ENCODE data around the gene LONP1.
A peak's percentile ranks its signal among the peaks of the same experiment; 100 is the strongest.
"Not testable (repeated sequence)": the region's sequence is repeated elsewhere in the genome, so short reads cannot be mapped to it uniquely, and the experiment has no call there.

Gene LONP1

DNA sequence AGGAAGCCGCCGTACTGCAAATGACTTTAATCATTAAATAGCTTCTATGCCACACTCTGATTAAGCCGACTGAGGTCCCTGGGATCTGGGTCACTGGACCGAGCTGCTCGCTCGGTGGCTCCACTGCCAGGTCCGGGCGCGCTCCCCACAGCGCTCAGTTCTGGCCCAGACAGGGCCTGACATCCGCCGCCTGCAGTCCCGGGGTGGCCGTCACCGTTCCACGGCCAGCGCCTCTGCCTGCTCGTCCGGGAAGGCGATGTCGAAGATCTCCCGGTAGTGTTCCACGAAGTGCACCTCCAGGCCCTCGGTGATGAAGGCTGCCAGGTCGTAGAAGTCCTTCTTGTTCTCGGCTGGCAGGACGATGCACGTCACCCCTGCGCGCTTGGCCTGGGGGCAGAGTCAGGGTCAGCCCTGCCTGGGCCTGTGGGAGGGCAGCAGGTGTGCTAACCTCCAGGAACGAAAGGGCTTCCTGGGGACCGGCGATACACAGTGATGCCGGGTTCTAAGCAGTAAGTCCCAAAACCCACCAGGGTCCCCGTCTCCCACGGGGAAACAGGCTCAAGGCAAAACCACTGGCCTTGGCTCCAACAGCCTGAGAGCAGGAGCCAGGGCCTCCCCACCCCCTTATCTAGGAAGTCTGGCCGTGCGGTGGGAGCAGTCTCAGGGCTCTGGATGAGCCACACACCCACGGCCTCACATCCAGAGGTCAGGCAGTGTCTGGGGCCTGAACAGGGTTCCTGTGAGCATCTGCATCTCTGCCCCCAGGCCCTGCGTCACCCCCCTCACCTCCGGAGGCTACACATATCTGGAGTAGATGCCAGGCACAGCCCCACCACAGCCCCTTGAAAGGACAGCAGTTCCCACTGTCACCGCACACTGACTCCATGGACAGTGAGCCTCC lies 27.9 kb downstream of the LONP1 start:
- peak; percentile 31 for DNase-seq

DNA sequence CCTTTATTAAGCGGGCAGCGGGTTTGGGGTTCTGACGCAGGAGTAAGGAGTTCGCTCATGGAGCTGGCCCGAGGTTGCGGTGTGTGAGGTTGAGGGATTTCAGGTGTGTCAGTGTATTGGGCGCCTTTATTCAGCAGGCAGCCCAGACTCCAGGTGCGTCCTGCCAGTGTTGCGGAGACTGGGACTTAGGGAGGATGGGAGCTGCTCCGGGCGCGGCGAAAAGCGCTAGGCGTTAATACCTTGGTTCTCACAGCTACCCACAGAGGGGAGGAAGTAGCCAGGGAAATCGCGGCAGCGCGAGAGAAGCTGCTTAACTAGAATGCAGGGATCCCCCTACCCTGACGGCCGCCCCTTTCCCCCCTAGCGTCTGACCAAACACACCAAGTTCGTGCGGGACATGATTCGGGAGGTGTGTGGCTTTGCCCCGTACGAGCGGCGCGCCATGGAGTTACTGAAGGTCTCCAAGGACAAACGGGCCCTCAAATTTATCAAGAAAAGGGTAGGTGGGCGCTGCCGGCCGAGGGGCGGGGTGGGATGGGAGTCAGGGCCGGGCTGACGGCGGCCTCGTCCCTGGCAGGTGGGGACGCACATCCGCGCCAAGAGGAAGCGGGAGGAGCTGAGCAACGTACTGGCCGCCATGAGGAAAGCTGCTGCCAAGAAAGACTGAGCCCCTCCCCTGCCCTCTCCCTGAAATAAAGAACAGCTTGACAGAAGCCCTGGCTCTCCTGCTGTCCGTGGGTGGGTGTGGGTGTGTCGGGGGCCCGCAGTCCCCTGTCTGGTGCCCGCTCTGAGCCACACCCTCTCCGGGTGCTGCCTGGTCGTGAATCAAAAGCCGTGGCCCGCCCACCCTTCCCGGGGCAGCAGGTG lies 28.8 kb downstream of the LONP1 start:
- peak; percentile 63 for DNase-seq

DNA sequence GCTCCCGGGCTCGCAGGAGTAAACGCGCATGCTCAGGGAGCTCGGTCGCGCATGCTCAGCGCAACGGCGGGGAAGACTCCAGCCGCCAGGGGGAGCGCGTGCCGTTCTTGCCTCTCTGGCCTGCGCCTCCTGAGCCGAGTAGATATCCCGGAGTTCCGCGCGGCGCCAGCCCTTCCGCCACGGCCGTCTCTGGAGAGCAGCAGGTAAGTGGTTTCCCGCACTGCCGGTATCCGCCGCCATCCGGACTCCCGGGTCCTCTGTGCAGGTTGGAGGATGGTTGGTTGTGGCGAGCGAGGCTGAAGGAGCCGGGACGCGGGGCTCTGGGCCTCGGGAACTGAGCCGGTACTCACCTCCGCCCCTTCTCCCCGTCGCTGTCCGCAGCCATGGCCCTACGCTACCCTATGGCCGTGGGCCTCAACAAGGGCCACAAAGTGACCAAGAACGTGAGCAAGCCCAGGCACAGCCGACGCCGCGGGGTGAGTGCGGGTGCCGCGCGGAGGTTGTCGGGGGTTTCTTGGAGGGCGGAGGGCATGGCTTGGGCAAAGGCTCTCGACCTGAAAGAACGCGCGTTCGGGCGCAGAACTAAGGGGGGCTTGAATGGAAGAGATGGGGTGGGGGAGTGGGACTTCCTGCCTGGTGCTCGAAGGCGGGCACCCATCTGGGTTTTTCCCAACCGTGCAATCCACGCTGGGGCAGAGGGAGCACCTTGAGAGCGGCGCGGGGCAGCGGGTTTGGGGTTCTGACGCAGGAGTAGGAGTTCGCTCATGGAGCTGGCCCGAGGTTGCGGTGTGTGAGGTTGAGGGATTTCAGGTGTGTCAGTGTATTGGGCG lies 29.6 kb downstream of the LONP1 start, which contains the start of gene RPL36:
Gene RPL36 (plus strand): TSS at position 171 of the 830 bp plus-strand sequence. CDS start 213 bp downstream, at position 384.
- peak; percentile 97 for DNase-seq

DNA sequence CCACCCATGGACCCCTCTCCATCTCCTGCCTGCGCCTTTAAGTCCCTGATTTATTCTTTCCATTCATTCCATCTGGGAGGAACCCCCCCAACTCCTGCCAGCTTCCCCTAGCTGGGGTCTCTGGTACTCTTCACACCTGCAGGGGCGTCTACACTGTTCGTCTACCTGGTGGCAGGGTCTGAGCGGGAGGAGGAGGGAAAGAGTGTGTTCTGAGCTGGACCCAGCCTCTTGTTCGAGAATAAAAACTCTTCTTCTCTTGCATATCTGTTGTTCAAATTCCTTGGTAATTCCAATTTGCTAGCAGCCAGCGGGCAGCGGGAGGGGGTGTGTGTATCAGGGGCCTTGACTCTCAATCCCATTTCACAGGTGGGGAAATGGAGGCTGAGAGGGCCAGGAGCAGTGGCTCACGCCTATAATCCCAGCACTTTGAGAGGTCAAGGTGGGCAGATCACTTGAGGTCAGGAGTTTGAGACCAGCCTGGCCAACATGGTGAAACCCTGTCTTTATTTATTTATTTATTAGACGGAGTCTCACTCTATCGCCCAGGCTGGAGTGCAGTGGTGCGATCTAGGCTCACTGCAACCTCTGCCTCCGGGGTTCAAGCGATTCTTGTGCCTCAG lies 31.6 kb downstream of the LONP1 start:
- not testable (repeated sequence) for DNase-seq

DNA sequence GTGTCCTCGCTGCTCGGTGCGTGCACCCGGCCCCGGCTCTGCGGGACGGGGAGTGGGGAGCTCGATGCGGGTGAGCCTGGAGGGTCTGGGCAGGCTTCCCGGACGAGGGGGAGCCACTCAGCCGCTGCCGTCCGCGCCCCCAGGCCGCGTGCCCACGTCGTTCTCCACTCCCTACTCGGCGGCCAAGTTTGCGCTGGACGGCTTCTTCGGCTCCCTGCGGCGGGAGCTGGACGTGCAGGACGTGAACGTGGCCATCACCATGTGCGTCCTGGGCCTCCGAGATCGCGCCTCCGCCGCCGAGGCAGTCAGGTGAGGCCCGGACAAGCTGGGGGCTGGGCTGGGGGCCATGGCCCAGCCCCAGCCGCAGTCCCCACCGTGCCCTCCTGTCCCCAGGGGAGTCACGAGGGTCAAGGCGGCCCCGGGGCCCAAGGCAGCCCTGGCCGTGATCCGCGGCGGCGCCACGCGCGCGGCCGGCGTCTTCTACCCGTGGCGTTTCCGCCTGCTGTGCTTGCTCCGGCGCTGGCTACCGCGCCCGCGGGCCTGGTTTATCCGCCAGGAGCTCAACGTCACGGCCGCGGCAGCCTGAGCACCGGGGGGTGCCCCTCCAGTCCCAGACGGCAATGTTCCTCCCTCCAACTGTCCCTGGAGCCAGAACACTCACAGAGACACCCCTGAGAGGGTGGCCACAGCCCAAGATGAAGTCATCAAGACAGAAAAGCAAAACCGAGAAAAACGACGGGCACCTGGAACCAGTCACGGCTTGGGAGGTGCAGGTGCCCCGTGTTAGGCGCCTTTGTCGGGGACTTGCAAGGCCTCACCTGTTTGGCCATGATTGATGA lies 32.4 kb downstream of the LONP1 start:
- no peak for DNase-seq

DNA sequence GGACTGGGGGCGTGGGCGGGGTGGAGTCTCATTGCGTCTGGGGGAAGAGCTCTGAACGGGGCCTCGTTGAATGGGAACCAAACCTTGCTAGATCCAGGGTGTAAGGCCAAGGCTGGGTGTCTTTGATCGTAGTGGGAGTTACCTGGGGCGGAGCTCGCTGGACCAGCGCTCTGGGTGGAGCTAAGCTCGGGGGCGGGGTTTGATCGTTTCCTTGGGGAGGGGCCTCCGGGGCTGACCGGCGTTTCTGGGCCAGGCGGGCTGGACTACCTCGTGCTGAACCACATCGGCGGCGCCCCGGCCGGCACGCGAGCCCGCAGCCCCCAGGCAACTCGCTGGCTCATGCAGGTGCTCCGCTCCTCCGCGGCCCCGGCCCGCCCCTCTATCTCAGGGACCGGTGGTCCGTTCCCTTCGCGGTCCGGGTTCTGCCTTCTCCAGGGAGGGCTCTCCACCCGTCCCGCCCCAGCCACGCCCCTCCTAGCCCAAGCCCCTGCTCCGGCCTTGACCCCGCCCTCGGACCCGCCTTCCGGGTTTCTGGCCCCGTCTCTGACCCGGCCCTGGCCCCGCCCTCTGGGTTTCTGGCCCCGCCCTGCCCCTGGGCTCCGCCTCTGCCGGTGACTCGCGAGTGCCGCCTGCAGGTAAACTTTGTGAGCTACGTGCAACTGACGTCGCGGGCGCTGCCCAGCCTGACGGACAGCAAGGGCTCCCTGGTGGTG lies 33.1 kb downstream of the LONP1 start:
- DNase-seq: peak; percentile 94

DNA sequence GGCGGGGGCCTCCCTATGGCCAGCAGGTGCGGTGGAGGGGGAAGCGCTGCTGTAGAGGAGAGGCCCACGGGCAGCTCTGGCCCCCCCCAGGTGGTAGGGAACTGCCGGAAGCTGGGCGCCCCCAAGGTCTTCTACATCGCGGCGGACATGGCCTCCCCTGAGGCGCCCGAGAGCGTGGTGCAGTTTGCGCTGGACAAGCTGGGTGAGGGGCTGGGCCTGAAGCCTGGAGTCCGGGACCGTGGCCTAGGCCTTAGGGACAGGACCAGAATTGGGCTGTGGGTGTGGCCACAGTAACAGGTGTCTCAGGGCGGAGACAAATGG lies 33.7 kb downstream of the LONP1 start:
- DNase-seq: no peak

DNA sequence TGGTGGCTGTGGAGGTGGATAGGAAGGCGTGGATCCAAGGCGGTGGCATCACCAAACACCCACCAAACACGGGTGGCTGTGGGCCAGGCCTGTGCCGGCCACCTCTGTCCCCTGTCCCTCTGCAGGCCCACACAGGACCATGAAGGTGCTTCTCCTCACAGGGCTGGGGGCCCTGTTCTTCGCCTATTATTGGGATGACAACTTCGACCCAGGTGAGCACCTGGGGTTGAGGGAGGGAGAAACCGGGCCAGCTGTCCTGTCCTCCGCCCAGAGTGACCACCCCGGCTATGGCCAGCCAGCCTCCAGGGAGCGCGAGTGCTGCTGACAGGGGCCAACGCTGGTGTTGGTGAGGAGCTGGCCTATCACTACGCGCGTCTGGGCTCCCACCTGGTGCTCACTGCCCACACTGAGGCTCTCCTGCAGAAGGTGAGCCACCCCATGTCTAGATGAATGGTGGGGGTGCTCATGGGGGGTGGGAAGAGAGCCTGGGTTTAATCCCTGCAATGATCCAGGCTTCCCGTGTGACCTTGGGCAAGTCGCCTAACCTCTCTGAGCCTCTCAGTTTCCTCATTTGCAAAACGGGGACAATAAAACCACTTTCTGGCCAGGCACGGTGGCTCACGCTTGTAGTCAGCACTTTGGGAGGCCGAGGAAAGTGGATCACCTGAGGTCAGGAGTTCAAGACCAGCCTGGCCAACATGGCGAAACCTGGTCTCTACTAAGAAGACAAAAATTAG lies 35.1 kb downstream of the LONP1 start:
- DNase-seq: no peak

DNA sequence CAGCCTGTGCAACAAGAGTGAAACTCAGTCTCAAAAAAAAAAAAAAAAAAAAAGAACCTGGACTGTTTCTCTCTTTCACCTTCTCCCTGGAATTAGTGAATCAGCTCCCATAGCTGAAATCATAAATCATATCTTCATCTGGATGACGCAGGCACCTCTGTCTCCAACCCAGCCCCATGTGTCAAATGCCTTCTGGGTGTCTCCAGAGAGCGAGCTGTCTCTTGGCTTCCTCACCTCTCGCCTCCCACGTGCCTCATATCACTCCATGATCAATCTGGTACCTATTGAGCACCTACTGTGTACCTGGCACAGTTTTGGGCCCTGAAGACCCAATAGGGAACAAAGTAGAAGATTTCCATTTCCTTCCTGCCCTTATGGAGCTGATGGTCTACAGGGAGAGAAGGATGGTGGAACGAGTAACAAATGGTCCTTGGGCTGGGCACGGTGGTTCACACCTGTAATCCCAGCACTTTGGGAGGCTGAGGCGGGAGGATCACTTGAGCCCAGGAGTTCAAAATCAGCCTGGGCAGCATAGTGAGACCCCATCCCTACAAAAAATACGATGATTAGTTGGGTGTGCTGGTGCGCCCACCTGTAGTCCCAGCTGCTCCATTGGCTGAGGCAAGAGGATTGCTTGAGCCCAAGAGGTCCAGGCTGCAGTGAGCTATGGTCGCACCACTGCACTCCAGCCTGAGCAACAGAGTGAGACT lies 36.6 kb downstream of the LONP1 start:
- no peak for DNase-seq

DNA sequence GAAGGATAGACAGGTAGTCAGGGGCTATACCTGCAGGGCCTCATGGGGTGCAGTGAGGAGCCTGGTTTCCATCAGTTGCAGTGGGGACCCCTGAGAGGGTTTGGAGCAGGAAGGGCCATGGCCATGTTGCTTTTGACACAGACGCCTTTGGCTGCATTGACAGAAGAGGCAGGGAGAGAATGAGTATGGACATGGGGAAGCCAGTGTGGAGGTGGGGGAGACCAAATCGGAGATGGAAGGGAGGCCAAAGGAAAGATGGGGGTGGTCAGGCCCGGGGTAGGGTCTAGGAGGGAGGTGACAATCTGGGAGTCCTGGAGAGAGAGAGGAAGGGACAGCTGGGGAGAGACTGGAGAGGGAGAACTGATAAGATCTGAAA lies 37.9 kb downstream of the LONP1 start:
- DNase-seq: no peak

DNA sequence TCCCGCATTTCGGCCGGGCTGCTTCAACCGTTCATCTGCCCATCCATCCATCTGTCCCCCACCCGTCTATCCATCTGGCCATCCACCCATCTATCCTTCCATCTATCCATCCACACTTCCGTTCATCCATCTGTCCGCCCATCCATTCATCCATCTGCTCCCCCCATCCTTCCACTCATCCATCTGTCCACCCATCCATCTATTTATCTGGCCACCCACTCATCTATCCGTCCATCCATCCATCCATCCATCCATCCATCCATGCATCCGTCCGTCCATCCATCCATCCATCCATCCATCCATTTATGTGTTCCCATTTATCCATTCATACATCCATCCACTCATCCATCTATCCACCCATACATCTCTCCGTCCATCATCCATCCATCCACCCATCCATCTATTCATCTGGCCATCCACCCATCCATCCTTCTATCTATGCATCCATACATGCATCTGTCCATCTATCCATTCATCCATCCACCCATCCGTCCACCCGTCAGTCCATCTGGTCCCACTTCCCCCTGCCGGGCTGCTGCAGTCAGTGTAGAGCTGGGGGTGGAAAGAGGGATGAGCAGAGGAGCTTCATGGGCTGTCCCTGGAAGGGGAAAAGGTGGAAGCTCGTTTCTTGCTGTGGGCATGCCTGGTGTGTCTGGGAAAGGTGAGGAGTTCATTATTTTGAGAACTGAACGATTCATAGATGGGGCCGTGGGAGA lies 38.4 kb downstream of the LONP1 start:
- DNase-seq: no peak

DNA sequence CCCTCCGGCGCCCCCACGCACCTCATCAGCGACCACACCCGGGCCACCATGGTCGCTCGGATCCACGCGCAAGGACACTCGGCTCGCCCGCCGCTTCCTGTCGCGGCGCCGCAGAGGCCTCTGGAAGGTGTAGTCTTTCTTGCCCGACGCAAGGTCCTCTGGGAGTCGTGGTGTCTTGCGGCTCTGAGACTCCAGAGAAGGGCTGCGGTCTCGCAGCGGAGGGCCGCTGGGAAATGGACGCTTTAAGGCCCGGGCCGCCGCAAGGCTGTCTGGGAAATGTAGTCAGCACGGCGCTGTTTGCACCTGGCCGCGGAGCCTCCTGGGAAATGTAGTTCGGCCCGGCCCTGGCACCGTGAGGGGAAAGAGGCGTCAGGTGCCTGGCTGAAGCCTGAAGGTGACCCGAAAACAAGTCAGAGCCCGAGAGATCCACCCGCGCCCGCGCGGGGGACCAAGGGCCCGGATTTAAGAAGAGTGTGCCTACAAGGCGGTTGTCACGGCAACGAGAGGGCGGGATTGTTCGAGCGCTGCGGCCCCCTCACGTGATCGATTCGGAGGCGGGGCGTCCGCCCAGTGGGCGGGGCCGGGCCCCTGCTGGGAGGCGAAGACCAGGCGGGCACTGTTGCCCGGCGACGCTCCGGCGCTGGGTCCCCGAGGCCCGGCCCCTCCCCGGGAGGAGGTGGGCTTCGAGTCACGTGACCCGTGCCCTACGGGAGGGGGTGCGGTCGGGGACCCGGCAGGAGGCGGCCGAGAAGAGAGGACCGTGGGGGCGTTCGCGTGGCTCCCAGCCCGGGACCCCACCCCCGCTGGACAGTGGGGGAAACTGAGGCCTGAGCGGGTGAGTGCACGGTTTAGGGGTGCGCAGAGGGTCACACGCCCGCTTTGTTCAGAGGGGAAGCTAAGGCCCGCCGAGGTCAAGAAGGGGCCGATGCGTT lies 39.2 kb downstream of the LONP1 start, which contains the start of the genes HSD11B1L and MICOS13:
Gene HSD11B1L (plus strand): TSS at position 591 of the 932 bp plus-strand sequence. CDS start 3,806 bp downstream, outside the sequence.
Gene MICOS13 (minus strand): TSS at position 80 of the 932 bp plus-strand sequence. CDS start 30 bp downstream, at position 50.
- peak; percentile 96 for DNase-seq

DNA sequence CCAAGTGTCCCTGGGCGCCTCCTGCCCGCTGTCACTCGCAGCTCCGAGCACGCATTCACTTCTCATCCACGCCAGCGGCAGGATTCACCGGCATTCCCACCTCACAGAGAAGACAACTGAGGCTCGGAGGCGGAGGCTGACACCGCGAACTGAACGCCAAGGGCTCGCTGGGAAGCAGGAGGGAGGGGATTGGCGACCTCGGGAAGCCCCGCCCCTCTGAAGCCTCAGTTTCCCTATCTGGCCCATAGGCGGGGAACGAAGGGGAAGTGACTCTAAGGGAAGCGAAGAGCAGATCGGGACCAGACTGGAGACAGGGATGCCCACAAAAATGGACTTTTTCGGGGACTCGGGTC lies 39.9 kb downstream of the LONP1 start:
- DNase-seq: no peak

DNA sequence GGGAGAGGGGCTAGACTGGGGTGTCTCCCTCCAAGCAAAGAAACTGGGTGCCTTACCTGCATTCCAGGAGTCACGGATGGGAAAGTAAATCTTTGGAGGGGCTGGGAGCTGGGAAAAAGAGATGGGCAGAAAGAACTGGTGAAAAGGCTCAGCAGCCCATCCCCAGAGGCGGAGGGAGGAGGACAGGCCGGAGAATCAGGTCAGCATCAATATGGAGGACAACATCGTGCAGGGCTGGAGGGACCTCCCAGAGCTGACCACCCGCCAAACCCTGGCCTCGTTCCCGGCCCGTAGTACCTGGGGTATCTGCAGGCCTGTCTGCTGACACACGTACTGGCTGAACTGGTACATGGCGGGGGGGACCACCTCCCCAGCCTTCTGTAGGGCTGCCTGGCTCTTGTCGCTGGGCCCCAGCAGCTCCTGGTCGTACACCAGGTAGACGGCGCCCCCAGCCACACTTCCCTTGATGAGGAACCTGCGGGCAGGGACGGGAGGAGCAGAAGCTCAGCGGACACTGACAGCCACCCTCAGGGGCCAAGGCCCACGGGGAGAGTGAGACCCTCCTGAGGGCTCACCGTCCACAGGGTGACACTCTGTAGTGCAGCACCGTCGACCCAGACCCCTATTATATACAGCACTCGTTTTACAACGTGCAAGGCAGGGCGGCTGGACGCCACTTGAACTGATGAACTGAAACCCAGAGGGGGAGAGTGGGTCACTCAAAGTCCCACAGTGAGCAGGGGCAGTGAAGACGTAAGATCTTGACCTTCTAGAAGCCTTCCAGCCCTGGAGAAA lies 40.5 kb downstream of the LONP1 start:
- DNase-seq: no peak

DNA sequence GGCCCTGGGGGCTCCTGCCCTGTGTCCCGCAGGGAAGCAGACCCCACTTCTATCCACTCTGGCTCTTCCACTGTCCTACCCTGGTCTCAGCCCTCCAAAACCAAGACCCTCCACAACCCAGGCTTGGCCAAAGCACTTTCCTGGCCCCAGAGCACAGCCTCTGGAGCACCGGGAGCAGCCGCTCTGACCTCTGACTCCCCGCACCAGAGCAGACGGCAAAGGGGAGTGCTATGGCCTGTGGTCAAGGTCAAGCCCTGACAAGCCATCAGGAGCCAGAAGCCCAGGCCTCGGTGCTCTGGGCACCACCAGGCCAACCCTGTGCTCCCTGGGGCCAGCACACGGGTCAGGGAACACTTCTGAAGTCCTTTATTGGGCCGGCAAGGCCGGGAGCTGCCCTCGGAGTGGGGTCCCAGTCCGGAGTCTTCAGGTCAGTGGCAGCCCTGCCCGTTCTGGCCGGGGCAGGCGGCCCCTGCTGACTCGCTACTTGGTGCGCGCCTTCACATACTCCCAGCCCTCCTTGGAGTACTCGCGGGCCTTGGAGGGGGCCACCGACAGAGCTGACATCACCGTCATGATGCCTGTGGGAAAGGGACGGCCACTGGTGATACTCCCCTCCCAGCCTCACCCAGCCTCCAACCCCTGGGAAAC lies 41.8 kb downstream of the LONP1 start:
- no peak for DNase-seq

DNA sequence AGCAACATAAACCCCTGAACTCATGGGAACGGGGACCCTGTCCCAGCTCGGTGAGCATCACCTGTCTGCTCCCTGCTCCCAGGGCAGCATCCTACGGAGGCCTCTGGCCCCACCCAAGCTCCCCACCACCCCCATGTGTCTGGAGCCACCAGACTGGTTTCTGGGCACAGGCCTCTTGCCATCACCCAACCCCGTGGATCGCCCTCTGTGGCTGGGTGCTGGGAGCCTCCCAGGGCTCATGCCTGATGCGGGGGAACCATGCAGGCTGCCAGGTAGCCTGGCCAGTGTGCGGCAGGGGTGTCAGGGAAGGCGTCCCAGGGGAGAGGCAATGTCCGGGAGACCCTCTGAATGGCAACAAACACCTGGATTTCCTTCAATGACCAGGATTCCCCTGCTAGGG lies 42.4 kb downstream of the LONP1 start:
- no peak for DNase-seq
